ENCODE results near the gene MEST. TPM values are rescaled to one million over a fixed set of nuclear protein-coding genes. Genes with fewer than 3 reads are reported as not detected.
"Not testable (repeated sequence)": the region's sequence is repeated elsewhere in the genome, so short reads cannot be mapped to it uniquely, and the experiment has no call there.

Gene MEST
- polyA plus RNA-seq (2014; cell fraction: cytosol; rRNA removed) = 3.0 and 3.4 TPM in 2 replicates
- 1.8 and 2.1 TPM in 2 replicates for polyA plus RNA-seq (2014; cell fraction: nucleus; rRNA removed)

- DNase-seq (ENCODE audit: low spot score) = no peak
Observed at GRCh38 chr7:130491841-130492522, at the start of gene MEST. Gene MEST, plus strand, starts transcription at chr7:130492085. Its CDS starts 229 bp downstream, at chr7:130492314.

- no peak for DNase-seq (ENCODE audit: low spot score)
Observed at GRCh38 chr7:130442601-130443000, 49.3 kb upstream of the MEST start.

DNA sequence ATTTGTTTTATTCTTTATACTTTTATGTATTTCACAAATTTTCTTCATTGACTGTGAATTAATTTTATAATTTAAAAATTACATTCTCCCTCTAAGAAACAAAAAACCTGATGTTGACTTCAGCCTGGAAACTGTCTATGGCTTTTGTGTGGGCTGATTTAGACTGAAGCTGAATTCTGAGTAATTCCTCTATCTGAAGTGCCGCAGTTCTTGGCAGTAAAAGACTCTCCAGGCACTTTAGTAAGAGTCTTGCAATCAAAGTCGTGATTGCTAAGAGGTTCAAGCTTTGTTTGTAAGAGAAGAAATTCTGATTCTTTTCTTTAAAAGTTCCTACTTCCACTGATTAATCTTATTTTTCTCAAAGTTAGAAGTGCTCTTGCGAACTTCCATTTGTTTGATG is 47.7 kb upstream of the MEST start:
- no peak for DNase-seq (ENCODE audit: low spot score)

- no peak for DNase-seq (ENCODE audit: low spot score)
Observed at GRCh38 chr7:130444751-130445407, 47.0 kb upstream of the MEST start.

DNA sequence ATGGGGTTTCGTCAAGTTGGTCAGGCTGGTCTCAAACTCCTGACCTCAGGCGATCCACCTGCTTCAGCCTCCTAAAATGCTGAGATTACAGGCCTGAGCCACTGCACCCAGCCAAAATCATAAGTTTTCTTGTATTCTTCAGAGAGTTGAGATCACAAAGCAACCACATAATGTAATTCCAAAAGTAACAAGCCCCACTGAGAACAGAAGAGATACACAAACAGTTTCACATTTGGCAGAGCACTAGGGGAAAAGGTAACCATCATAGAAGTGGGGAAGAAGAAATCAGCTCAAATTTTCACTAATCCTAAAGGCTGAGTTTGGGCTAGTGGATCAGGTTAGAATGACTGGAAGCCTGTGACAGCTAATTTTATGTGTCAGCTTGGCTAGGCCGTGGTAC is 45.6 kb upstream of the MEST start:
- no peak for DNase-seq (ENCODE audit: low spot score)

DNA sequence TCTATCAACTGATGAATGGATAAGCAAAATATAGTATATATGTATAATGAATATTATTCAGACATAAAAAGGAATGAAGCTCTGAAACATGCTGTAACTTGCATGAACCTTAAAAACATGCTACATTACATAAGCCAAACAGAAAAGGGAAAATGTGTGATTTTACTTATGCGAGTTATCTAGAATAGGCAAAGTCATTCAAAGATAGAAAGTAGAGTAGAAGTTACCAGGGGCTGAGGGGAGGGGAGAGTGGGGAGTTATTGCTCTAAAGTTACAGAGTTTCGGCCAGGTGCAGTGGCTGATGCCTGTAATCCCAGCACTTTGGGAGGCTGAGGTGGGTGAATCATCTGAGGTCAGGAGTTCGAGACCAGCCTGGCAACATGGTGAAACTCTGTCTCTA is 40.5 kb upstream of the MEST start:
- not testable (repeated sequence) for DNase-seq (ENCODE audit: low spot score)

DNA sequence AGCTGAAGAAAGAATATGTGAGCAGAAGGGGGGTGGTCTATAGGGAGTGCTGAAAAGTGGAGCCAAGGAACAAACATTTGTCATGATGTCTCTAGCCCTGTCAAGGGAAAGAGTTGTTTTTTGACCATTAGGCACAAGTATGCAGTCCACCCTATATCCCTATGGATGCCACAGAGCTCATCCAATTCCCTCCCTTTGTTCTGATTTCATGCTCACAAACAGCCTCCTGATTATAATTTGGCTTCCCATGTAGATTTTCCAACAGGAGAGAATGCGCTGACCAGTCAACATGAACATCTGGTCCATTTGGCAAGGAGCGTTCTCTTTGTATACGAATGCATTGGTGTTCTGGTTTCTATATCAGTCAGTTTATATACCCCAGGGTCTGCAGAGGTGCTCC is 38.9 kb upstream of the MEST start:
- no peak for DNase-seq (ENCODE audit: low spot score)

GRCh38 chr7:130454959-130455358 is 36.9 kb upstream of the MEST start:
- no peak for DNase-seq (ENCODE audit: low spot score)

DNA sequence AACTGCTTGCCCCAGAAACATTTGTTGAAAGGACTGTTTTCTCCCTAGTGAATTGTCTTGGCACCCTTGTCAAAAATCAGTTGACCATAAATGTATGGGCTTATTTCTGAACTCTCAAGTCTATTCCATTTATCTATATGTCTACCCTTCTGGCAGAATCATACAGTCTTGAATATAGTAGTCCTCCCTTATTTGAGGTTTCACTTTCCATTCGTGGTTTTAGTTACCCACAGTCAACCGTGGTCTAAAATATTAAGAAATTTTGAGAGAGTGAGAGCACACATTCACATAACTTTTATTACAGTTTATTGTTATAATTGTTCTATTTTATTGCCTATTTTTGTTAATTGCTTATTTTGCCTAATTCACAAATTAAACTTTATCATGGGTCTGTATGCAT is 33.6 kb upstream of the MEST start:
- DNase-seq (ENCODE audit: low spot score) = no peak

DNA sequence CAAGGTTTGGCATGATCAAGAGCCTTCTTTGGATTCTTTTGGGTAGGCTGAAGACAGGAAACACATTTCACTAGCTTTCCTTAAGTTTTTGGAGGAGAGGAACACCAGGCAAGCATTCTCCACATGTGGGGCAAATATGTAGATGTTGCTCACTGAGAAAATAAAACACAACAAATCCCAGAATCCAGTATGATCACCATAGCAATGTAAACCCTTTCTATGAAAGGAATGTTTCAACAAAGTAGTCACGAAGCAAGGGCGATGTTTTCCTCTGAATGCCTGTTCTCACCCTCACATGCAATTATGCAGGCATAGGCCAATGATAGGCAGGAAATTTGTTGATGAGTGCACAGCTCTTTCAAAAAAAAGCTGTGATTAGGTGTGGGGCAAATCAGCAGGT is 30.6 kb upstream of the MEST start:
- no peak for DNase-seq (ENCODE audit: low spot score)

GRCh38 chr7:130463553-130464434 is 28.1 kb upstream of the MEST start:
- no peak for DNase-seq (ENCODE audit: low spot score)

DNA sequence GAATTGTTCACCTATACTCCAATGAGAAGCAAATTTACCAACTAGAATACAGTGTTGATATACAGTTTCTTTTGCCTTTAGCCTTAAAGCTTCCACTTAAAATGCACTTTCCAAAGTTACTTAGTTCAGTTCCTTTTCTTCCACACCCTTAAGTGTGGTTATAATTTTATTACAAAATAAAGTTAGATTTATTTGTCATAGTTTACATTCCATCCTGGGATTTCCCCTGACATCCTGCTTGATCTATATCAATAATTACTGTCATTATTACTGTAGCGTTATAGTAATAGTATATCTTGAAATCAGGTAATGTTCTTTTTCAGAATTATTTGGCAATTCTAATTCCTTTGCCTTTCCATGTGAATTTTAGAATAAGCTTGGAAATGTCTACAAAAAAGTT is 23.3 kb upstream of the MEST start:
- no peak for DNase-seq (ENCODE audit: low spot score)

- DNase-seq (ENCODE audit: low spot score) = no peak
Observed at GRCh38 chr7:130471974-130472373, 19.9 kb upstream of the MEST start.

GRCh38 chr7:130473289-130473688 is 18.6 kb upstream of the MEST start:
- DNase-seq (ENCODE audit: low spot score) = no peak

DNA sequence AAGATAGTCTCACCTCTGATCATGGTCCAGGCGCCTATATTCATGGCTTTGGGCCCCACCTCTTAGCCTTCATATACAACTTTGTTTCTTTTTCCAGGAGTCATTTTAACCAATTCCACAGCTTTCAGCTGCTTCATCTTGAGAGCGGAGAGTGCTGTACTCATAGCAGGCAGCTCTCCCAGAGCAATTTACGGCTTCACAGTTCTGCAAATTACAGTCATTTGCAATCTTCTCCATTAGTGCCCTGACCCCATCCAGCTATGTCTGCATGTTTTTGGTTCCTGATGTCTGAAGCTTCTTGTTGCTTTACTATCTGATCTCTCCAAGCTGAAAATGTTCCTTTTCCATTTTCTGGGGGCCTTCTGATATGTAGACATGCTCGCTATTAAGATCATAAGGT is 18.0 kb upstream of the MEST start:
- DNase-seq (ENCODE audit: low spot score) = no peak

DNA sequence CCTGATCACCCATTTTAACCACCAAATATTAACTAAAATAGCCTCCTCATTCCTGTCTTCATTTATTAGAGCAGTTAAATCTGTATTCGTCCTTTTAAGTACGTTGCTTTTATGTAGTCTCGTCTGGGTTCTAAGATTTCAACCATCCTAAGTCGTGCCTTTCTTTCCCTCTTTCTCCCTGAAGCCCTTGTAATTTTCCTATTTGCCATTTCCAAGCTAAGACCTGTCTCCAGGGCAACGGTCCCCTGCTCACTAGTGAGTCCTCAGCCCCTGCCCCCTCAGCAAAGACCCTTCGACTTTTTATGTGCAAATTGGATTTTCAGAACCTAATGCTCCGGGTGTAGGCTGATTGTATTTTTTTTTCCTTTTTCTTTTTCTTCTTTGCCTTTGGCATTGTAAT is 16.1 kb upstream of the MEST start:
- DNase-seq (ENCODE audit: low spot score) = no peak

DNA sequence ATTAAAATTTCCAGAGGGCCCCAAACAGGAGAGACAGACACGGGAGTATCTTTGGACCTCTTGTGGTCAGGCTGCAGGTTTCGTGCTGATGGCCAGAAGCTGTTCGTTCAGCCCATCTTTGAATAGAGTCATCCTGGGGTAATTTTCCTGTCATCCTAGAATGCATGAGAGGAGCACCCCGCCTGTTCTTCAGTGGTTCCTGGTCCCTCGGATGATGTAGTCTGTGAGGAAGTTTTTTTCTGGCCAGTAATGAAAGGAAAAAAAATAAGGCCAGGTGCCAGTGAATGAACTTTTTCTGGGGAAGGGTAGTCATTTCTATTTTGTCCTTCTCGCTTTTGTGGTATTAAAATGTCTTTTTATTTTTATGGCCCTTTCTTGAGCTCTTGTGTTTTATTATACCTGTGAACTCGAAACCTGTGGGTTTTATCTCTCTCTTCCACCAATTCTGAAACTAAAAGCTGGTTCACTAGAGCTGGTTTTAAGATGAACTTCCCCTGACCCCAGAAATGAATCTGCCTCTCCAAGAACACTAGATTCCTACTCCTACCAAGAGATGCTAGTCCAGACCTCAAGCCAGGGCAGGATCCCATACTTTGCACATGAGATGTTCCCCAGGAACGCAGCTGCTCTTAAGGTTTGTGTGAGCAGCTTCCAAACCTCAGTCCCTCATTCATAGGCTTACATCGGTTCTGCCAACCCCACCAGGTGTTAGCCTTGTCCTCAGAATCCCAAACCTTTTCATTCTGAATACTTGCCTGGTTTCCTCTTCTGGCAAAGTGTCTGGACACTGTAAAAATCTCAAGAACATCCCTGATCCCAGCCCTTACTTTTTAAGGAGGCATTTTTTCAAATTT is 15.4 kb upstream of the MEST start:
- DNase-seq (ENCODE audit: low spot score) = no peak

DNA sequence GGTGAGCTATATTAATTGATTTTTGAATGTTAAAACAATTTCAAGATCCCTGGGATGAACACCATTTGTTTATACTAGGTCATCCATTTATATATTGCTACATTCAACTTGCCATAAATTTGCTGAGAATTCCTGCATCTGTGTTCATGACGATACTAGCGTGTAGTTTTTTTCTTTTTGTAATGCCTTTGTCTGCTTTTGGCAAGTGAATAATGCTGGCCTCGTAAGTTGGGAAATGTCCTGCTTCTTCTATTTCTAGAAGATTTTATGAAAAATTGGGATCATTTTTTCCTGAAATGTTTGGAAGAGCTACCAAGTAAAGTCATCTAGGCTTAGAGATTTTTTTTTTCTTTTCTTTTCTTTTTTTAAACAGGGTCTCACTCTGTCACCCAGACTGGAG is 12.9 kb upstream of the MEST start:
- no peak for DNase-seq (ENCODE audit: low spot score)

DNA sequence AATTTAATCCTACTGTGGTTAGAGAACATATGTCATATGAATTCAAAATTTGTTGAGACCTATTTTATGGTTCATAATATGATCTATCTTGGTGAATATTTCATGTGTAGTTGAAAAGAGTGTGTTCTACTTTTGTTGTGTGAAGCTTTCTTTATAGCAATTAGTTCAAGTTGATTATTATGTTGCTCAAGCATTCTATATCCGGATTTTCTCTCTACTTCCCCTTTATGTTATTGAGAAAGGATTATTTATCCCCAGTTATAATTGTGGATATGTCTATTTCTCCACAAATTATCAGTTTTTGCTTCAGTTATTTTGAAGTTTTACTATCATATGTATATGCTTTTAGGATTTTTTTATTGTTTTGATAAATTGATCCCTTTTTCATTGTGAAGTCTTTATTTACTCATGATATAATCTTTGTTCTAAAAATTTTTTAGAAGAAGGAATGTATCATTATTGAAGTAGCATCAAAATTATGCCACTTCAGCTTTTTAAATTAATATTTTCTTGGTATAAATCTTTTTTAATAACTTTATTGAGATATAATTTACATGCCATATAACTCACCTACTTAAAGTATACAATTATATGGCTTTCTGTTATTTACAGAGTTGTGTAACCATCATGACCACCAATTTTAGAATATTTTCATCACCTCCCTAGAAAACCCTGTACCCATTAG is 12.0 kb upstream of the MEST start:
- no peak for DNase-seq (ENCODE audit: low spot score)

GRCh38 chr7:130481898-130482297 is 10.0 kb upstream of the MEST start:
- DNase-seq (ENCODE audit: low spot score) = no peak

DNA sequence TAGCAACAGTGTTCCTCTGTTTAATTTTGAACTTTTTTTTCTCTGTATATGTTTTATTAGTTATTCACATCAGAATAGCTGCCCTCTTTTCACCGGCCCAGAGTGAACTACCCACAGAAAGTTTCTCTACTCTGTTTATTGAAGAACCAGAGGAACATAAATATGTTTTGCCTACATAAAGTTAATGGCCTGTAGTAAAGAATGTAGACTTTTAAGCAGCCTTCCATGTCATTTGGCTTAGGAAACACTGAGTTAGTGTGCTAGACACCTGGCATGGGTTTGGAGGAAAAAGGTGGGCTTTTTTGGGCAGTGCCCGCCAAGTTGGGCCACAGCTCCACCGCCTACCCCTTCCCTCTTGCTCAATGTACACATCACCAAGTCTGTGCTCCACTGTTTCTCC is 8.9 kb upstream of the MEST start:
- DNase-seq (ENCODE audit: low spot score) = no peak
